HepG2 (cell line): ENCODE results near the gene CAVIN2. TPM values are rescaled to one million over a fixed set of nuclear protein-coding genes. Genes with fewer than 3 reads are reported as not detected.

Experiments
- ATF5 ChIP-seq: sonication (generic); formaldehyde crosslinking; IDR thresholded peaks from 2 replicates; pipeline ENCODE4 v1.4.0; 2020; ENCODE audit warnings: mild to moderate bottlenecking, low read depth, missing genetic modification reagents
- ETS1 ChIP-seq: sonication (generic); formaldehyde crosslinking; IDR thresholded peaks from 2 replicates; pipeline ENCODE4 v1.4.0; 2020; ENCODE audit warnings: missing genetic modification reagents
- FOXA1 ChIP-seq, 2 experiments: fragments of 450-650 bp in 1 of 2; sonication (generic) in 1 of 2; formaldehyde crosslinking in 1 of 2; IDR thresholded peaks; 2 replicates each; pipeline versions ENCODE4 v1.4.0 to v1.6.1; 2016 to 2020; ENCODE audit warnings: missing genetic modification reagents in 1 of 2
- HDAC2 ChIP-seq: sonication (generic); formaldehyde crosslinking; IDR thresholded peaks from 2 replicates; pipeline ENCODE4 v1.4.0; 2020; ENCODE audit warnings: missing genetic modification reagents
- HNF4G ChIP-seq, 2 experiments: sonication (generic) in 1 of 2; formaldehyde crosslinking in 1 of 2; IDR thresholded peaks; 2 replicates each; pipeline versions ENCODE4 v1.4.0 to v1.6.1; 2011 to 2020; ENCODE audit warnings: borderline replicate concordance in 2 of 2, low read depth in 2 of 2, mild to moderate bottlenecking in 2 of 2, low read length in 1 of 2, missing genetic modification reagents in 1 of 2, moderate library complexity in 1 of 2
- HNRNPK ChIP-seq: fragments of 200-400 bp; formaldehyde crosslinking; IDR thresholded peaks from 2 replicates; pipeline ENCODE4 v1.6.1; 2018; ENCODE audit warnings: low read length, low read depth, moderate library complexity, mild to moderate bottlenecking; ENCODE audit not compliant: poor library complexity, severe bottlenecking
- IKZF1 ChIP-seq: fragments of 450-650 bp; IDR thresholded peaks from 2 replicates; pipeline ENCODE4 v1.7.1; 2016
- MAFK ChIP-seq, 2 experiments: IDR thresholded peaks in 1 of 2; conservative IDR thresholded peaks in 1 of 2; 2 replicates each; pipeline ENCODE4 v1.6.1; 2011; ENCODE audit warnings: improper control_type of control experiment in 2 of 2, low read length in 2 of 2
- MEF2D ChIP-seq: sonication (generic); formaldehyde crosslinking; IDR thresholded peaks from 2 replicates; pipeline ENCODE4 v1.5.1; 2020; ENCODE audit warnings: mild to moderate bottlenecking, missing genetic modification reagents
- SIX4 ChIP-seq: sonication (generic); formaldehyde crosslinking; IDR thresholded peaks from 2 replicates; pipeline ENCODE4 v1.4.0; 2020; ENCODE audit warnings: missing genetic modification reagents
- ZNF546 ChIP-seq: sonication (generic); formaldehyde crosslinking; conservative IDR thresholded peaks from 2 replicates; pipeline ENCODE4 v1.8.1; 2023; ENCODE audit warnings: mild to moderate bottlenecking, missing genetic modification reagents
- ZNF619 ChIP-seq: sonication (generic); formaldehyde crosslinking; IDR thresholded peaks from 2 replicates; pipeline ENCODE4 v1.4.0; 2020; ENCODE audit warnings: mild to moderate bottlenecking, missing genetic modification reagents
- ZNF781 ChIP-seq: sonication (generic); formaldehyde crosslinking; IDR thresholded peaks from 2 replicates; pipeline ENCODE4 v1.5.1; 2020; ENCODE audit warnings: borderline replicate concordance, mild to moderate bottlenecking, missing genetic modification reagents; ENCODE audit errors: not compliant biosample characterization
- ZNF816 ChIP-seq: sonication (generic); formaldehyde crosslinking; IDR thresholded peaks from 2 replicates; pipeline ENCODE4 v1.8.0; 2022; ENCODE audit warnings: missing genetic modification reagents, mild to moderate bottlenecking, borderline replicate concordance
- polyA plus RNA-seq, 8 experiments: library from polyadenylated mRNA; depleted of rRNA in 3 of 8; stranded (reverse) in 7 of 8; unstranded in 1 of 8; fragments of >200 nt; fragmentation: Illumina TruSeq in 4 of 8; extraction: Trizol in 4 of 8; gene quantifications; 2 replicates each; pipeline versions ENCODE4 v1.2.1 to v1.2.3, GENCODE V29; 2011 to 2016; ENCODE audit warnings: low read depth in 4 of 8, missing spikeins in 1 of 8, mixed read lengths in 1 of 8; ENCODE audit not compliant: insufficient read depth in 1 of 8
- total RNA-seq, 5 experiments: library from RNA; depleted of rRNA; stranded (reverse); fragments of >200 nt; fragmentation: Illumina TruSeq; extraction: Trizol; gene quantifications; 2 replicates each; pipeline ENCODE4 v1.2.3, GENCODE V29; 2016; ENCODE audit warnings: low read depth in 1 of 5

Gene CAVIN2
- total and polyA plus RNA-seq, 2 of the 13 experiments (the other 11 are each of a cell fraction or from before 2014, with no cell fraction given): 7.6 to 38.8 TPM

GRCh38 chr2:191860760-191861466, 14.0 kb upstream of the CAVIN2 start (continued):
- TF ChIP-seq HNF4G (IDR thresholded peaks at IDR 0.05; ENCODE audit: borderline replicate concordance, low read depth, low read length) (peak; percentile 77), HNF4G (CRISPR knock-in tag; IDR thresholded peaks at IDR 0.05; ENCODE audit: borderline replicate concordance, low read depth) (peak; percentile 27; the same call in 1 of the 2 replicates), IKZF1 (no peak), MAFK (conservative IDR thresholded peaks at IDR 0.05 in 1 of 2, IDR thresholded peaks at IDR 0.05 in 1 of 2; ENCODE audit: low read length in 2 of 2) (no peak), HDAC2 (CRISPR knock-in tag) (peak; percentile 68; the same call in 1 of the 2 replicates), FOXA1 (IDR thresholded peaks at IDR 0.05) (no peak), FOXA1 (CRISPR knock-in tag; IDR thresholded peaks at IDR 0.05) (no peak), ZNF546 (CRISPR knock-in tag) (no peak), SIX4 (CRISPR knock-in tag) (peak; percentile 56; the same call in 1 of the 2 replicates), HNRNPK (no peak), MEF2D (CRISPR knock-in tag) (no peak), ZNF816 (CRISPR knock-in tag) (no peak), ETS1 (CRISPR knock-in tag) (no peak), ZNF781 (no peak), ATF5 (CRISPR knock-in tag) (no peak), ZNF619 (CRISPR knock-in tag) (no peak)
